Upper lobe of left lung (tissue), 6 donors: ENCODE measurements around the gene KDM6B. TPM values are rescaled to one million over a fixed set of nuclear protein-coding genes. Genes with fewer than 3 reads are reported as not detected.

Experiments
- ATAC-seq, 2 donors: fragments of 200-7000 bp; cut with Tn5 transposase; one replicate each; pipeline ENCODE4 v1.9.1; 2022; ENCODE audit warnings: mild to moderate bottlenecking in 2 of 2, moderate library complexity in 2 of 2; ENCODE audit not compliant: low FRiP score in 2 of 2
- DNase-seq, 2 donors: peaks; one replicate each; pipeline ENCODE4 v3.0.0-alpha.2; 2019 to 2020
- H3K27ac ChIP-seq, 4 donors: fragments of 200-600 bp; sonication (generic); one replicate each; pipeline ENCODE4 v1.5.1; 2016 to 2019
- H3K27me3 ChIP-seq, 4 donors: fragments of 200-600 bp; sonication (generic); one replicate each; pipeline ENCODE4 v1.5.1; 2017 to 2019
- H3K36me3 ChIP-seq, 4 donors: fragments of 200-600 bp; sonication (generic); one replicate each; pipeline ENCODE4 v1.5.1; 2016 to 2019
- H3K4me1 ChIP-seq, 4 donors: fragments of 200-600 bp; sonication (generic); one replicate each; pipeline ENCODE4 v1.5.1; 2018 to 2019
- H3K4me3 ChIP-seq, 4 donors: fragments of 200-600 bp; sonication (generic); one replicate each; pipeline ENCODE4 v1.5.1; 2017 to 2019; ENCODE audit warnings: mild to moderate bottlenecking in 2 of 4, moderate library complexity in 1 of 4
- H3K9me3 ChIP-seq, 4 donors: fragments of 200-600 bp; sonication (generic); one replicate each; pipeline ENCODE4 v1.5.1; 2018 to 2019
- CTCF ChIP-seq, 6 experiments: fragments of 450-650 bp in 4 of 6; fragments of 200-600 bp in 2 of 6; sonication (generic) in 2 of 6; IDR thresholded peaks; one replicate each; pipeline ENCODE4 v1.5.1; 2016 to 2019; ENCODE audit warnings: antibody characterized with exemption in 6 of 6
- EP300 ChIP-seq, 4 donors: sonication (generic); formaldehyde crosslinking; IDR thresholded peaks; one replicate each; pipeline ENCODE4 v1.5.1; 2017; ENCODE audit warnings: antibody characterized with exemption in 4 of 4, control low read depth in 2 of 4
- POLR2A ChIP-seq, 4 donors: fragments of 450-650 bp; IDR thresholded peaks; one replicate each; pipeline ENCODE4 v1.5.1; 2016 to 2017; ENCODE audit warnings: antibody characterized with exemption in 4 of 4, mild to moderate bottlenecking in 2 of 4
- POLR2AphosphoS5 ChIP-seq, 2 donors: sonication (generic); formaldehyde crosslinking; IDR thresholded peaks; one replicate each; pipeline ENCODE4 v1.5.1; 2017; ENCODE audit warnings: antibody characterized with exemption in 2 of 2
- whole genome bisulfite sequencing, 2 donors: methylation state at CpG; one replicate each; pipeline ENCODE4 v1.1.5; 2017 to 2018; 5-methylcytosine and 5-hydroxymethylcytosine counted together
- total RNA-seq, 6 donors: library from RNA; depleted of rRNA in 4 of 6; stranded (reverse); fragments of >200 nt in 4 of 6; gene quantifications; one replicate each; pipeline versions ENCODE4 v1.1.0 to v1.2.1, GENCODE V29; 2016 to 2021
- donor health status: DM: no; HTN: no; CAD: no; lungs with moderate emphysema.
- donor health status: DM: no; HTN: yes; CAD: no; lungs with severe emphysema.

Gene KDM6B
- total RNA-seq, 6 donors from 2014 or later: 17.5 to 68.0 (median 42.2) TPM

GRCh38 chr17:7849751-7850504 lies 15.9 kb downstream of the KDM6B start:
- ATAC-seq (no peak), DNase-seq (no peak)
- TF ChIP-seq POLR2AphosphoS5 (IDR thresholded peaks at IDR 0.05) (no peak), EP300 (IDR thresholded peaks at IDR 0.05) (no peak), POLR2A (IDR thresholded peaks at IDR 0.05) (no peak), CTCF (IDR thresholded peaks at IDR 0.05) (no peak)
- Histone ChIP-seq H3K9me3 (no peaks in the 10 kb centered on the region), H3K27me3 (no peaks in the 10 kb centered on the region), H3K27ac (no peak overlapping the region), H3K4me1 (peaks cover 20 to 44% (median 26%) of the 10 kb centered on the region in 4 donors), H3K36me3 (peaks cover 34 to 91% (median 88%) of the 10 kb centered on the region in 4 donors), H3K4me3 (no peak overlapping the region)
- 87 to 90% methylated on average over 4 to 12 of the region's 12 CpGs for WGBS, 2 donors

GRCh38 chr17:7850701-7851437 lies 16.9 kb downstream of the KDM6B start:
- TF ChIP-seq POLR2AphosphoS5 (IDR thresholded peaks at IDR 0.05) (no peak), CTCF (IDR thresholded peaks at IDR 0.05) (no peak), POLR2A (IDR thresholded peaks at IDR 0.05) (no peak), EP300 (IDR thresholded peaks at IDR 0.05) (no peak)
- Histone ChIP-seq H3K27me3 (no peaks in the 10 kb centered on the region), H3K27ac (peak overlapping the region in 2 of 4 donors; percentile 54 to 59), H3K36me3 (peaks cover 34 to 88% (median 81%) of the 10 kb centered on the region in 4 donors), H3K4me3 (peak overlapping the region in 1 of 4 donors; percentile 32), H3K4me1 (peaks cover 22 to 44% (median 26%) of the 10 kb centered on the region in 4 donors), H3K9me3 (no peaks in the 10 kb centered on the region)
- ATAC-seq (peak in 1 of 2 donors; percentile 0), DNase-seq (peak in 1 of 2 donors; percentile 63)
- WGBS, 2 donors: 92 to 93% methylated on average over 14 to 17 of the region's 17 CpGs

GRCh38 chr17:7851438-7852261 lies 17.6 kb downstream of the KDM6B start:
- peaks cover 30 to 80% (median 73%) of the 10 kb centered on the region in 4 donors for H3K36me3 ChIP-seq
- H3K4me3 ChIP-seq: peak overlapping the region in 3 of 4 donors; percentile 18 to 32 (median 19)
- H3K9me3 ChIP-seq: no peaks in the 10 kb centered on the region
- peaks cover 28 to 44% (median 33%) of the 10 kb centered on the region in 4 donors for H3K4me1 ChIP-seq
- DNase-seq: peak; percentile 94 to 95
- 27 to 68% methylated on average over 5 to 32 of the region's 60 CpGs for WGBS, 2 donors
- H3K27ac ChIP-seq: peak overlapping the region in 3 of 4 donors; percentile 19 to 59 (median 54)
- TF ChIP-seq POLR2A (IDR thresholded peaks at IDR 0.05) (peak in 2 of 4 donors; percentile 44 to 52), POLR2AphosphoS5 (IDR thresholded peaks at IDR 0.05) (peak; percentile 55 to 74), CTCF (IDR thresholded peaks at IDR 0.05) (peak; percentile 93 to 100 (median 100)), EP300 (IDR thresholded peaks at IDR 0.05) (peak in 1 of 4 donors; percentile 25)
- ATAC-seq: peak; percentile 90 to 94
- H3K27me3 ChIP-seq: no peaks in the 10 kb centered on the region

GRCh38 chr17:7852262-7852670 lies 18.2 kb downstream of the KDM6B start:
- TF ChIP-seq POLR2AphosphoS5 (IDR thresholded peaks at IDR 0.05): no peak
- TF ChIP-seq EP300 (IDR thresholded peaks at IDR 0.05): no peak
- TF ChIP-seq CTCF (IDR thresholded peaks at IDR 0.05): no peak
- no peak for TF ChIP-seq POLR2A (IDR thresholded peaks at IDR 0.05)
- 75 to 93% methylated on average over 12 to 16 of the region's 20 CpGs for WGBS, 2 donors
- no peaks in the 10 kb centered on the region for H3K27me3 ChIP-seq
- H3K4me3 ChIP-seq: no peak overlapping the region
- DNase-seq (no peak), ATAC-seq (no peak)
- peak overlapping the region in 3 of 4 donors; percentile 19 to 59 (median 54) for H3K27ac ChIP-seq
- peaks cover 25 to 74% (median 67%) of the 10 kb centered on the region in 4 donors for H3K36me3 ChIP-seq
- H3K9me3 ChIP-seq: no peaks in the 10 kb centered on the region
- H3K4me1 ChIP-seq: peaks cover 28 to 47% (median 34%) of the 10 kb centered on the region in 4 donors
